ENCODE measurements around the gene PSEN1. TPM values are rescaled to one million over a fixed set of nuclear protein-coding genes. Genes with fewer than 3 reads are reported as not detected.

PSEN1 gene
- polyA plus RNA-seq, 1 donor from 2014 or later = 35.3 TPM

GRCh38 chr14:73245480-73246325 lies 109.4 kb downstream of the PSEN1 start:
- H3K36me3 Mint-ChIP-seq = no peaks in the 10 kb centered on the region
- peak overlapping the region; percentile 73 to 88 (median 80) for H3K4me3 Mint-ChIP-seq
- H3K9me3 Mint-ChIP-seq = no peaks in the 10 kb centered on the region
- H3K27ac Mint-ChIP-seq = peak overlapping the region in 2 of 3 donors; percentile 51 to 95
- H3K4me1 Mint-ChIP-seq = peaks cover 41 to 44% (median 41%) of the 10 kb centered on the region in 3 donors
- peaks cover 37% of the 10 kb centered on the region for H3K27me3 Mint-ChIP-seq

- Mint-ChIP-seq H3K4me1 (peaks cover 36 to 41% (median 38%) of the 10 kb centered on the region in 3 donors), H3K27me3 (peaks cover 29% of the 10 kb centered on the region), H3K27ac (peak overlapping the region in 2 of 3 donors; percentile 51 to 95), H3K4me3 (peak overlapping the region; percentile 72 to 86 (median 74)), H3K36me3 (no peaks in the 10 kb centered on the region), H3K9me3 (no peaks in the 10 kb centered on the region)
These were observed 110.3 kb downstream of the PSEN1 start for GRCh38 chr14:73246387-73247150.

GRCh38 chr14:73248108-73248868 lies 112.0 kb downstream of the PSEN1 start:
- Mint-ChIP-seq H3K4me3 (peak overlapping the region in 3 of 4 donors; percentile 34 to 87 (median 72)), H3K36me3 (no peaks in the 10 kb centered on the region), H3K27me3 (peaks cover 17% of the 10 kb centered on the region), H3K27ac (peak overlapping the region in 1 of 3 donors; percentile 95), H3K4me1 (peaks cover 27 to 31% (median 29%) of the 10 kb centered on the region in 3 donors), H3K9me3 (no peaks in the 10 kb centered on the region)

- Mint-ChIP-seq H3K36me3 (no peaks in the 10 kb centered on the region), H3K9me3 (no peaks in the 10 kb centered on the region), H3K27ac (no peak overlapping the region), H3K27me3 (peaks cover 12% of the 10 kb centered on the region), H3K4me3 (peak overlapping the region in 3 of 4 donors; percentile 1 to 23 (median 3)), H3K4me1 (peaks cover 20 to 26% (median 24%) of the 10 kb centered on the region in 3 donors)
These were observed 112.8 kb downstream of the PSEN1 start for GRCh38 chr14:73249108-73249507.

GRCh38 chr14:73249564-73250316 lies 113.4 kb downstream of the PSEN1 start:
- Mint-ChIP-seq H3K4me3 (peak overlapping the region in 1 of 4 donors; percentile 45), H3K36me3 (no peaks in the 10 kb centered on the region)

GRCh38 chr14:73250317-73250713 lies 114.0 kb downstream of the PSEN1 start:
- Mint-ChIP-seq H3K9me3 (no peaks in the 10 kb centered on the region), H3K27me3 (peaks cover 9% of the 10 kb centered on the region), H3K4me1 (peaks cover 20 to 24% (median 24%) of the 10 kb centered on the region in 3 donors), H3K36me3 (no peaks in the 10 kb centered on the region), H3K27ac (no peak overlapping the region), H3K4me3 (no peak overlapping the region)

More at GRCh38 chr14:73249564-73250316, 113.4 kb downstream of the PSEN1 start:
- no peak overlapping the region for H3K27ac Mint-ChIP-seq
- peaks cover 12% of the 10 kb centered on the region for H3K27me3 Mint-ChIP-seq
- peaks cover 20 to 26% (median 24%) of the 10 kb centered on the region in 3 donors for H3K4me1 Mint-ChIP-seq
- H3K9me3 Mint-ChIP-seq = no peaks in the 10 kb centered on the region

- Mint-ChIP-seq H3K27me3 (peaks cover 9% of the 10 kb centered on the region), H3K27ac (no peak overlapping the region), H3K4me3 (no peak overlapping the region), H3K9me3 (no peaks in the 10 kb centered on the region), H3K36me3 (no peaks in the 10 kb centered on the region), H3K4me1 (peaks cover 20 to 24% (median 24%) of the 10 kb centered on the region in 3 donors)
These were observed 114.6 kb downstream of the PSEN1 start for GRCh38 chr14:73250781-73251500.

- Mint-ChIP-seq H3K4me1 (peaks cover 17 to 24% (median 21%) of the 10 kb centered on the region in 3 donors), H3K9me3 (no peaks in the 10 kb centered on the region), H3K27ac (no peak overlapping the region), H3K4me3 (no peak overlapping the region), H3K36me3 (no peaks in the 10 kb centered on the region), H3K27me3 (peaks cover 7% of the 10 kb centered on the region)
These were observed 115.4 kb downstream of the PSEN1 start for GRCh38 chr14:73251516-73252215.

GRCh38 chr14:73252491-73253322 lies 116.4 kb downstream of the PSEN1 start:
- H3K9me3 Mint-ChIP-seq = no peaks in the 10 kb centered on the region
- no peak overlapping the region for H3K4me3 Mint-ChIP-seq
- H3K27ac Mint-ChIP-seq = no peak overlapping the region
- no peaks in the 10 kb centered on the region for H3K36me3 Mint-ChIP-seq
- peaks cover 8 to 14% (median 11%) of the 10 kb centered on the region in 3 donors for H3K4me1 Mint-ChIP-seq
- H3K27me3 Mint-ChIP-seq = peaks cover under 1% of the 10 kb centered on the region

DNA sequence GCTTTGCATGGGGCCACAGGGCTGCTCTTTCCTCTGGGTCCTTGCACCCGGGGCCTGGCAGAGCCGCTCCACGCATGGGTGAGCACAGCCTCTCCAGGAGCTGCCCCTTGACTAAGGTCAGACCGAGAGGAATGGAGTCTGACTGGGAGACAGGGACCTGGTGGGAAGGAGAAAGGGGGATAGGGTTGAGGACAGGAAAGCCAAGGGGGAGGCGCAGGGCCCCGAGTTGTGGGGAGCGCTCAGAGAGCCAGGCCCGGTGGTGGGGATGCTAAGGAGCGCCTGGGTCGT lies 117.0 kb downstream of the PSEN1 start:
- no peaks in the 10 kb centered on the region for H3K27me3 Mint-ChIP-seq
- peak overlapping the region in 1 of 4 donors; percentile 39 for H3K4me3 Mint-ChIP-seq
- no peaks in the 10 kb centered on the region for H3K9me3 Mint-ChIP-seq
- H3K27ac Mint-ChIP-seq = no peak overlapping the region
- H3K4me1 Mint-ChIP-seq = peaks cover 9 to 12% (median 10%) of the 10 kb centered on the region in 3 donors
- H3K36me3 Mint-ChIP-seq = no peaks in the 10 kb centered on the region

- no peaks in the 10 kb centered on the region for H3K36me3 Mint-ChIP-seq
- H3K27me3 Mint-ChIP-seq = no peaks in the 10 kb centered on the region
- H3K4me3 Mint-ChIP-seq = peak overlapping the region in 1 of 4 donors; percentile 39
- no peak overlapping the region for H3K27ac Mint-ChIP-seq
- no peaks in the 10 kb centered on the region for H3K9me3 Mint-ChIP-seq
- H3K4me1 Mint-ChIP-seq = peaks cover 7 to 11% (median 10%) of the 10 kb centered on the region in 3 donors
These were observed 117.4 kb downstream of the PSEN1 start for GRCh38 chr14:73253721-73254120.

- Mint-ChIP-seq H3K4me3 (no peak overlapping the region), H3K27me3 (no peaks in the 10 kb centered on the region), H3K9me3 (no peaks in the 10 kb centered on the region), H3K4me1 (peaks cover 5 to 6% (median 5%) of the 10 kb centered on the region in 3 donors), H3K36me3 (no peaks in the 10 kb centered on the region), H3K27ac (no peak overlapping the region)
These were observed 118.1 kb downstream of the PSEN1 start for GRCh38 chr14:73254247-73255004.

All from IgD-negative memory B cell (primary cell).